HCT116 (cell line): ENCODE data around the gene C2. TPM values are rescaled to one million over a fixed set of nuclear protein-coding genes. Genes with fewer than 3 reads are reported as not detected.

Experiments
- ATAC-seq: fragments of 200-7000 bp; cut with Tn5 transposase; 2 replicates; pipeline ENCODE4 v1.9.1; 2020; ENCODE audit warnings: mild to moderate bottlenecking, moderate library complexity
- BruUV-seq: library from RNA; stranded (reverse); fragments of 400-500 nt; replicated peaks from 2 replicates; lab custom pipeline; 2021; lab: Mats Ljungman, UMichigan
- CTCF ChIA-PET: fragments of 300-600 bp; sonication (Branson Sonifier 250); formaldehyde crosslinking; loops from one replicate; lab custom pipeline; 2021; ENCODE audit warnings: antibody characterized with exemption; lab: Charles Lee
- POLR2A ChIA-PET: fragments of 300-600, 350-600 bp; sonication (Branson Sonifier 250); formaldehyde crosslinking; loops from one replicate; lab custom pipeline; 2021; ENCODE audit warnings: antibody characterized with exemption; lab: Charles Lee
- RAD21 ChIA-PET, 2 experiments: fragments of 300-600 bp; sonication (Branson Sonifier 250); formaldehyde crosslinking; loops; one replicate each; lab custom pipeline; 2023; ENCODE audit warnings: low total read pairs in 2 of 2; ENCODE audit not compliant: uncharacterized antibody in 2 of 2, unreplicated experiment in 2 of 2, low non-redundant PET in 1 of 2; lab: Charles Lee
- DNase-seq: peaks from one replicate; pipeline ENCODE4 v3.0.0-alpha.2; 2010; ENCODE audit warnings: low read depth, low spot score
- H2AFZ ChIP-seq: fragments of 200-600 bp; shearing (Covaris generic), sonication (generic); 2 replicates; pipeline ENCODE4 v1.6.1; 2017; ENCODE audit warnings: low read depth, mixed run types, mixed read lengths, antibody characterized with exemption, low read length; ENCODE audit not compliant: poor library complexity, severe bottlenecking
- H3K27ac ChIP-seq: 2 replicates; pipeline ENCODE4 v1.5.1; 2012; ENCODE audit warnings: low read depth, low read length
- H3K27me3 ChIP-seq: fragments of 200-600 bp; sonication (generic); 2 replicates; pipeline ENCODE4 v1.6.1; 2016; ENCODE audit warnings: mixed run types, low read length, mixed read lengths; ENCODE audit not compliant: insufficient read depth
- H3K36me3 ChIP-seq, 2 experiments: fragments of 200-500 bp in 1 of 2; fragments of 200-600 bp in 1 of 2; sonication (Bioruptor generic) in 1 of 2; sonication (generic) in 1 of 2; 2 replicates each; pipeline versions ENCODE4 v1.5.1 to v1.6.1; 2014 to 2016; ENCODE audit warnings: low read length in 2 of 2, inconsistent platforms in 1 of 2, mixed read lengths in 1 of 2, mixed run types in 1 of 2; ENCODE audit not compliant: insufficient read depth in 2 of 2, control insufficient read depth in 1 of 2
- H3K4me1 ChIP-seq, 2 experiments: fragments of 200-600 bp in 1 of 2; sonication (generic) in 1 of 2; 2 replicates each; pipeline versions ENCODE4 v1.5.1 to v1.6.1; 2012 to 2017; ENCODE audit warnings: low read length in 2 of 2, inconsistent platforms in 1 of 2, mild to moderate bottlenecking in 1 of 2, mixed read lengths in 1 of 2, mixed run types in 1 of 2, moderate library complexity in 1 of 2; ENCODE audit not compliant: insufficient read depth in 2 of 2, control insufficient read depth in 1 of 2
- H3K4me2 ChIP-seq: fragments of 200-600 bp; sonication (generic); 2 replicates; pipeline ENCODE4 v1.6.1; 2017; ENCODE audit warnings: mixed run types, low read length, mixed read lengths
- H3K4me3 ChIP-seq, 2 experiments: fragments of 200-600 bp in 1 of 2; sonication (generic) in 1 of 2; replicated peaks in 1 of 2; 2 replicates each; pipeline ENCODE4 v1.5.1; 2011 to 2016; ENCODE audit warnings: low read length in 2 of 2, control low read depth in 1 of 2, low read depth in 1 of 2, mild to moderate bottlenecking in 1 of 2, mixed read lengths in 1 of 2, mixed run types in 1 of 2
- H3K79me2 ChIP-seq: fragments of 200-600 bp; sonication (generic); 2 replicates; pipeline ENCODE4 v1.6.1; 2017; ENCODE audit warnings: mild to moderate bottlenecking, mixed run types, low read length, moderate library complexity, mixed read lengths; ENCODE audit not compliant: insufficient read depth
- H3K9ac ChIP-seq: fragments of 200-600 bp; sonication (generic); 2 replicates; pipeline ENCODE4 v1.6.1; 2016; ENCODE audit warnings: low read length, mixed read lengths
- H3K9me2 ChIP-seq: fragments of 200-600 bp; sonication (generic), shearing (Covaris generic); 2 replicates; pipeline ENCODE4 v1.6.1; 2017; ENCODE audit warnings: mixed run types, mild to moderate bottlenecking, moderate library complexity; ENCODE audit not compliant: insufficient read depth
- H3K9me3 ChIP-seq, 2 experiments: fragments of 200-500 bp in 1 of 2; fragments of 200-600 bp in 1 of 2; sonication (Bioruptor generic) in 1 of 2; sonication (generic) in 1 of 2; 2 replicates each; pipeline ENCODE4 v1.6.1; 2014 to 2017; ENCODE audit warnings: low read length in 2 of 2, mixed read lengths in 2 of 2, inconsistent platforms in 1 of 2, low read depth in 1 of 2, mild to moderate bottlenecking in 1 of 2, mixed run types in 1 of 2, moderate library complexity in 1 of 2; ENCODE audit not compliant: control insufficient read depth in 1 of 2, insufficient read depth in 1 of 2
- H4K20me1 ChIP-seq: fragments of 200-600 bp; sonication (generic), shearing (Covaris generic); 2 replicates; pipeline ENCODE4 v1.6.1; 2017; ENCODE audit warnings: mixed run types, mild to moderate bottlenecking, moderate library complexity; ENCODE audit not compliant: insufficient read depth
- EZH2 ChIP-seq: fragments of 200-600 bp; sonication (generic); IDR thresholded peaks from 2 replicates; pipeline ENCODE4 v1.6.1; 2017; ENCODE audit warnings: antibody characterized with exemption, mixed run types
- EZH2phosphoT487 ChIP-seq: fragments of 200-600 bp; IDR thresholded peaks from 2 replicates; pipeline ENCODE4 v1.6.1; 2018; ENCODE audit warnings: antibody characterized with exemption, borderline replicate concordance
- FOSL1 ChIP-seq: IDR thresholded peaks from 2 replicates; pipeline ENCODE4 v1.6.1; 2012; ENCODE audit warnings: low read depth
- JUND ChIP-seq: IDR thresholded peaks from 2 replicates; pipeline ENCODE4 v1.6.1; 2012
- RAD21 ChIP-seq: IDR thresholded peaks from 2 replicates; pipeline ENCODE4 v1.6.1; 2012; ENCODE audit warnings: low read depth, mild to moderate bottlenecking
- TCF7L2 ChIP-seq: IDR thresholded peaks from 2 replicates; pipeline ENCODE4 v1.7.0; 2011; ENCODE audit warnings: borderline replicate concordance, inconsistent platforms; ENCODE audit not compliant: insufficient read depth, insufficient read length; ENCODE audit errors: extremely low read depth
- intact Hi-C: fragments of 100-400 bp; cut with micrococcal nuclease; formaldehyde crosslinking; loops from 2 replicates; pipeline ENCODE4 v1.10.0; 2022
- total RNA-seq: library from RNA; stranded (reverse); gene quantifications from one replicate; pipeline ENCODE4 v1.2.1, GENCODE V29; 2021; ENCODE audit not compliant: unreplicated experiment
- TF ChIP-seq, protein P1 (sequence below), 3 experiments: fragments of 200-600 bp in 1 of 3; sonication (generic) in 1 of 3; IDR thresholded peaks in 2 of 3; conservative IDR thresholded peaks in 1 of 3; 2 replicates each; pipeline ENCODE4 v1.5.1; 2012 to 2017; ENCODE audit warnings: low read depth in 2 of 3, low read length in 2 of 3, antibody characterized with exemption in 1 of 3, borderline replicate concordance in 1 of 3, control low read depth in 1 of 3, mild to moderate bottlenecking in 1 of 3, mixed read lengths in 1 of 3, mixed run types in 1 of 3, moderate library complexity in 1 of 3; ENCODE audit not compliant: insufficient read depth in 1 of 3

The C2 gene
- total RNA-seq, 1 experiment from 2014 or later = 3.1 TPM

DNA sequence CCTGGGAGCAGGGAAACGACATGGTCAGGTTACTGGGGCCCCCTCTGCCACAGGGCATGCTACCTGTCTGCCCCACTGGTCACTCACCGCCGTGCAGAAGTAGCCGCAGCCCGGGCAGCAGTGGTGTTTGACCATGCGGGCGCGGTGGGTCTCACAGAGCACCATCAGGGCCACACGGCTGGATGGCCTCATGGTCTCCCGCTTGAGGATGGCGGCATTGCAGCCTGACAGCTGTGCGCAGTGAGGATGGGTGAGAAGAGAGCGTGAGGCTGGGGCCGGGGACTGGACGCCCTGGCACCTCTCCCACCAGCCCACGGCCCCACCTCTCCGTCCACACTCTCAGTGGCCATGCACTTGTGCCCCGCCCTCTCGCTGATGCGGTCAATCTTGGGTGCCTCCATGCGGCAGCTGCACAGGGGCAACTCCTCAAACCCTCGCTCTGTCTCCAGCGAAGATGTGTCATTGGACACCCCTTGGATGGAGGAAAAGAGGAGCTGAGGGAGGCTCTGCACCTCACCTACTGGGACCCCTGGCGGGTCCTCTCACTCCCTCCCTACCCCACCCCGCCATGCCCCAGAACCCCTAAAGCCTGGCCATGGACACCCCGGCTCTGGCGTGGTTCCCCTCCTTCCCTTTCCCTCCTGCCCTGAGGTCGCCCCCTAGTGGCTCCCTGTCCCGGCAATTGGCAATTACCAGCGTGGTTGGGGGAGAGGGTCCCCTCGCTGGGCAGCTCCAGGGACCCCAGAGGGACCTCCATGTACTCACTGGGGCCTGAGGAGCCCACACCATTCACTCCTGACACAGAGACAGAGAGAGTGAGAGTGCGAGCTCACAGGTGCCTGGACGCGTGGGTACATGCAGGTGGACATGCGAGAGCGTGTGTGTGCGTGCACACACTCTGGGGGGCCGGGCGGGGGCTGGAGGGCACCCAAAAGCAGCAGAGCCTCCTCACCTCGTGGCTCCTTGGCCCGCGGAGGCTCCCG lies 39.0 kb upstream of the C2 start:
- Histone ChIP-seq H3K79me2 (no peaks in the 10 kb centered on the region), H3K27ac (no peak overlapping the region), H3K4me2 (no peak overlapping the region), H3K9me3 (no peaks in the 10 kb centered on the region), H3K4me1 (no peaks in the 10 kb centered on the region), H3K9me2 (no peaks in the 10 kb centered on the region), H4K20me1 (0 out of 2 replicates have a peak, but pooled peaks cover 5% of the 10 kb centered on the region), H3K9ac (no peak overlapping the region), H2AFZ (no peak overlapping the region), H3K27me3 (no peaks in the 10 kb centered on the region), H3K4me3 (no peak overlapping the region), H3K36me3 (peaks cover 55 to 56% of the 10 kb centered on the region in 2 experiments; a peak in 3 of 4 replicates)
- BruUV-seq = TSS peak; percentile 25
- CTCF ChIA-PET = interaction anchor here (1.2 kb wide), 1 partner anchor 9 kb away, joined by 3 read pairs; the partner anchor contains the start of gene EHMT2
- TF ChIP-seq EZH2phosphoT487 (no peak), EZH2 (no peak), RAD21 (peak; percentile 64), TCF7L2 (no peak), JUND (no peak), FOSL1 (no peak)
- TF ChIP-seq, protein P1, sequence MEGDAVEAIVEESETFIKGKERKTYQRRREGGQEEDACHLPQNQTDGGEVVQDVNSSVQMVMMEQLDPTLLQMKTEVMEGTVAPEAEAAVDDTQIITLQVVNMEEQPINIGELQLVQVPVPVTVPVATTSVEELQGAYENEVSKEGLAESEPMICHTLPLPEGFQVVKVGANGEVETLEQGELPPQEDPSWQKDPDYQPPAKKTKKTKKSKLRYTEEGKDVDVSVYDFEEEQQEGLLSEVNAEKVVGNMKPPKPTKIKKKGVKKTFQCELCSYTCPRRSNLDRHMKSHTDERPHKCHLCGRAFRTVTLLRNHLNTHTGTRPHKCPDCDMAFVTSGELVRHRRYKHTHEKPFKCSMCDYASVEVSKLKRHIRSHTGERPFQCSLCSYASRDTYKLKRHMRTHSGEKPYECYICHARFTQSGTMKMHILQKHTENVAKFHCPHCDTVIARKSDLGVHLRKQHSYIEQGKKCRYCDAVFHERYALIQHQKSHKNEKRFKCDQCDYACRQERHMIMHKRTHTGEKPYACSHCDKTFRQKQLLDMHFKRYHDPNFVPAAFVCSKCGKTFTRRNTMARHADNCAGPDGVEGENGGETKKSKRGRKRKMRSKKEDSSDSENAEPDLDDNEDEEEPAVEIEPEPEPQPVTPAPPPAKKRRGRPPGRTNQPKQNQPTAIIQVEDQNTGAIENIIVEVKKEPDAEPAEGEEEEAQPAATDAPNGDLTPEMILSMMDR (IDR thresholded peaks at IDR 0.05 in 2 of 3, conservative IDR thresholded peaks at IDR 0.05 in 1 of 3; ENCODE audit: borderline replicate concordance in 1 of 3, insufficient read depth in 1 of 3, low read depth in 2 of 3, low read length in 2 of 3) = peak; percentile 49 to 92 (median 82); a peak in 5 of 6 replicates
- intact Hi-C loops = no loop called here
- POLR2A ChIA-PET = no interaction called here
- DNase-seq (no peak), ATAC-seq (peak; percentile 66)
- RAD21 ChIA-PET = no interaction called here
